Body of pancreas (tissue), 4 donors: ENCODE data around the gene TNRC18. TPM values are rescaled to one million over a fixed set of nuclear protein-coding genes. Genes with fewer than 3 reads are reported as not detected.
A peak's percentile ranks its signal among the peaks of the same experiment; 100 is the strongest.

ENCODE experiments used
- ATAC-seq: fragments of 150-250 bp; one replicate; pipeline ENCODE4 v1.9.1; 2016
- DNase-seq, 4 donors: peaks; one replicate each; pipeline ENCODE4 v3.0.0-alpha.2; 2019
- H3K27ac ChIP-seq, 4 donors: fragments of 200-600 bp; sonication (generic); 1 replicate in 3 of 4; 2 replicates in 1 of 4; pipeline versions ENCODE4 v1.5.1 to v1.6.1; 2016 to 2019; ENCODE audit warnings: mild to moderate bottlenecking in 1 of 4, mixed read lengths in 1 of 4, moderate library complexity in 1 of 4
- H3K27me3 ChIP-seq, 2 donors: fragments of 200-600 bp; sonication (generic); one replicate each; pipeline ENCODE4 v1.6.0; 2016; ENCODE audit warnings: mild to moderate bottlenecking in 1 of 2
- H3K36me3 ChIP-seq, 2 donors: fragments of 200-600 bp; sonication (generic); replicated peaks in 1 of 2; 2 replicates each; pipeline ENCODE4 v1.5.1; 2016; ENCODE audit warnings: low read depth in 2 of 2; ENCODE audit not compliant: insufficient read depth in 1 of 2
- H3K4me1 ChIP-seq: fragments of 200-600 bp; sonication (generic); one replicate; pipeline ENCODE4 v1.6.0; 2016
- H3K4me3 ChIP-seq, 2 donors: fragments of 200-600 bp; sonication (generic); 1 replicate in 1 of 2; 2 replicates in 1 of 2; pipeline ENCODE4 v1.5.1; 2016 to 2019
- H3K9me3 ChIP-seq, 3 donors: fragments of 200-600 bp; sonication (generic); 1 replicate in 2 of 3; 2 replicates in 1 of 3; pipeline ENCODE4 v1.5.1; 2016
- POLR2A ChIP-seq, 3 donors: fragments of 450-650 bp; IDR thresholded peaks; one replicate each; pipeline ENCODE4 v1.6.1; 2016; ENCODE audit warnings: antibody characterized with exemption in 3 of 3, mild to moderate bottlenecking in 2 of 3
- WGBS, 2 donors: methylation state at CpG; one replicate each; pipeline ENCODE4 v1.1.5; 2017; 5-methylcytosine and 5-hydroxymethylcytosine counted together
- intact Hi-C: fragments of 100-400 bp; cut with DNase I; formaldehyde crosslinking; loops from one replicate; pipeline ENCODE4 v1.15.1; 2023
- total RNA-seq, 2 donors: library from RNA; depleted of rRNA; stranded (reverse); fragments of >200 nt; gene quantifications; one replicate each; pipeline ENCODE4 v1.1.0, GENCODE V29; 2016
- TF ChIP-seq, protein P1 (sequence below), 7 experiments: fragments of 450-650 bp in 4 of 7; fragments of 200-600 bp in 3 of 7; sonication (generic) in 3 of 7; IDR thresholded peaks; one replicate each; pipeline ENCODE4 v1.5.1; 2016 to 2019; ENCODE audit warnings: antibody characterized with exemption in 7 of 7

TNRC18 gene
- total RNA-seq, 2 donors from 2014 or later = 87.9 to 201 TPM

DNA sequence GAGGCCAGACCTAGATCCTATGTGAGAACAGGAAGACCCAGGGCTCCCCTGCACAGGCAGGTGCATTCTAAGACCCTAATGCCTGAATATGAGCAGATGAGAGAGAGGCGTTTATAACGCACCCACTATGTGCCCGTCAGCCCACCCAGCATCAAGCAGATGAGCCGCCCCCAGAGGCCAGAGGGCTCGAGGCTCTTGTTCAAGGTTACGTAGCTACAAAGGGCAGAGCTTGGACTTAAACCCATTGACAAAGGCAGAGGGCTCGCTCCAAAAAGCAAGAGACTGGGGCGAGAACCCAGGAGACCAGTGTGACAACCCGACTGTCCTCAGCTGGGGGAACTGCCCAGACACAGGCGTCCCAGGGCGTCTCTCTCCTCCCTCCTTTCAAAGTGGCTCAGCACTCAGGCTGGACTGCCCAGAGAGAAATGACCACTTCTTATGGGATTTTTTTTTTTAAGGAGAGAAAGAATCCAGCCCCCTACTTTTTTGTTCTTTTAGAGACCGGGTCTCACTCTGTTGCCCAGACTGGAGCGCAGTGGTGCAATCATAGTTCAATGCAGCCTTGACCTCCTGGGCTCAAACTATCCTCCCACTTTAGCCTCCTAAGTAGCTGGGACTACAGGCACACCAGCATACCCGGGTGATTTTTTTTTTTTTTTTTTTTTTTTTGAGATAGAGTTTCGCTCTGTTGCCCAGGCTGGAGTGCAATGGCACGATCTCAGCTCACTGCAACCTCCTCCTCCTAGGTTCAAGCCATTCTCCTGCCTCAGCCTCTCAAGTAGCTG lies 40.1 kb downstream of the TNRC18 start:
- DNase-seq (no peak), ATAC-seq (no peak)
- peaks cover 5 to 9% of the 10 kb centered on the region in 2 donors for H3K36me3 ChIP-seq
- intact Hi-C loops = no loop called here
- WGBS, 2 donors = 74 to 78% methylated on average over 14 to 16 of the region's 16 CpGs
- H3K4me3 ChIP-seq = no peak overlapping the region
- TF ChIP-seq, protein P1, sequence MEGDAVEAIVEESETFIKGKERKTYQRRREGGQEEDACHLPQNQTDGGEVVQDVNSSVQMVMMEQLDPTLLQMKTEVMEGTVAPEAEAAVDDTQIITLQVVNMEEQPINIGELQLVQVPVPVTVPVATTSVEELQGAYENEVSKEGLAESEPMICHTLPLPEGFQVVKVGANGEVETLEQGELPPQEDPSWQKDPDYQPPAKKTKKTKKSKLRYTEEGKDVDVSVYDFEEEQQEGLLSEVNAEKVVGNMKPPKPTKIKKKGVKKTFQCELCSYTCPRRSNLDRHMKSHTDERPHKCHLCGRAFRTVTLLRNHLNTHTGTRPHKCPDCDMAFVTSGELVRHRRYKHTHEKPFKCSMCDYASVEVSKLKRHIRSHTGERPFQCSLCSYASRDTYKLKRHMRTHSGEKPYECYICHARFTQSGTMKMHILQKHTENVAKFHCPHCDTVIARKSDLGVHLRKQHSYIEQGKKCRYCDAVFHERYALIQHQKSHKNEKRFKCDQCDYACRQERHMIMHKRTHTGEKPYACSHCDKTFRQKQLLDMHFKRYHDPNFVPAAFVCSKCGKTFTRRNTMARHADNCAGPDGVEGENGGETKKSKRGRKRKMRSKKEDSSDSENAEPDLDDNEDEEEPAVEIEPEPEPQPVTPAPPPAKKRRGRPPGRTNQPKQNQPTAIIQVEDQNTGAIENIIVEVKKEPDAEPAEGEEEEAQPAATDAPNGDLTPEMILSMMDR (IDR thresholded peaks at IDR 0.05) = no peak
- TF ChIP-seq POLR2A (IDR thresholded peaks at IDR 0.05) = no peak
- no peak overlapping the region for H3K27ac ChIP-seq
- no peaks in the 10 kb centered on the region for H3K27me3 ChIP-seq
- peaks cover 49% of the 10 kb centered on the region for H3K4me1 ChIP-seq
- H3K9me3 ChIP-seq = no peaks in the 10 kb centered on the region

DNA sequence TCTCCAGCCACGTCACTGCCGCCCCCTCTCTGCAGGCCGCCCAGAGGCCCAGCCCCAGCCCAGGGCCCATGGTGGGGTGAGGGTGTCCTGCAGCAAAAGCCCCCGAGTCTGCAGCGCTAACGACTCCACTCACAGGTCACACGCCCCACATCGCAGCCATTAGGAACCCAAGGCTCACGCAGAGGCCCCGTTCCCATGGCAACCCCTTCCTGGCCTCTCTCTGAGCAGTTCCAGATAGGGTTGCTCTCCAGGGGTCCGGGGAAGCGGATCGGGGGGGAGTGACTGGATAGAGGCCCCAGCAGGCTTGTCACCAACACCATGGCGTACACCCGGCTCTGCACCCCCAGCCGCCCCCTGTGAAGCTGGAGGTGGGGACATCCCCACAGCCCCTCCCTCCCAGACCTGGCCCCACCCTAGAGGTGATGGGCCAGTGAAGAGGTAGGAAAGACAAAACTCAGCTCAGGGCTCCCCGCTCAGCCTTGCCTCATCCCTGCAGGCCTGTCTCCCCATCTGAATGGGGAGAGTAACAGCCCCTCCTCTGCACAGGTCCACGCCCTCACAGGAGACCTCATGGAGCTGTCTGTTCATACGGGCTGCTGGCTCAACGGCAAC lies 41.2 kb downstream of the TNRC18 start:
- TF ChIP-seq, protein P1 (IDR thresholded peaks at IDR 0.05) = no peak
- TF ChIP-seq POLR2A (IDR thresholded peaks at IDR 0.05) = no peak
- ATAC-seq = no peak
- Histone ChIP-seq H3K9me3 (no peaks in the 10 kb centered on the region), H3K27ac (peak overlapping the region in 1 of 4 donors; percentile 24), H3K4me1 (peaks cover 49% of the 10 kb centered on the region), H3K27me3 (no peaks in the 10 kb centered on the region), H3K4me3 (no peak overlapping the region), H3K36me3 (peaks cover 0 to 9% of the 10 kb centered on the region in 2 donors)
- intact Hi-C loops = no loop called here
- peak in 3 of 4 donors; percentile 39 to 46 (median 44) for DNase-seq
- WGBS, 2 donors = 50 to 69% methylated on average over 10 to 18 of the region's 20 CpGs

DNA sequence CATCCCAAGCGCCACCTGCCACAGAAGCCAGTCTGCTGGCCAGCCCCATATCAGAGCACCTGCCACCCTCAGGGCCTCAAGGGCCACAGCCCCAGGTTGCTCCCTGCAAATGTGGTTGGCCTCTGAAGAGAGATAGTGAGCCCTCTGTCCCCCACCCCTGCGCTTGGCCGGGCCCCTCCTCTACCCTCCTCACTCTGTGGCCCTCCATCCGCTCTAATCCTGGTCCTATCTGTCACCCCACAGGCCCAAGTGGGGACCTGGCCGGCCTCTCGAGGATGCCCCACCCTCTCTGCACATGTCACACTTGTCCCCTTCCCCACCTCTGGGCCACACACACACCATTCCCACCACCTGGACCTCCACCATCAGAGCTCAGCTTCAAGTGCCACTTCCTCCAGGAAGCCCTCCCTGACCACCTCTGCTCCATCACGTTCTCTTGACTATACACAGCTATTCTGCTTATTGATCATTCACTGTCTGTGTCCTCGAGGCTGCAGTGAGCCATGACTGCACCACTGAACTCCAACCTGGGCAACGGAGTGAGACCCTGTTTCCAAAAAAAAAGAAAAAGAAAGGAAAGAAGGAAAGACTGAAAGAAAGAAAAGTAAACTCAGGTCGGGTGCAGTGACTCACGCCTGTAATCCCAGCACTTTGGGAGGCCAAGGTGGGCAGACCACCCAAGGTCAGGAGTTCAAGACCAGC lies 42.4 kb downstream of the TNRC18 start:
- intact Hi-C loops = no loop called here
- H3K27ac ChIP-seq = no peak overlapping the region
- H3K36me3 ChIP-seq = peaks cover 5 to 6% of the 10 kb centered on the region in 2 donors
- WGBS, 2 donors = 71 to 74% methylated on average over 10 to 11 of the region's 11 CpGs
- H3K9me3 ChIP-seq = no peaks in the 10 kb centered on the region
- ATAC-seq = no peak
- no peak for TF ChIP-seq POLR2A (IDR thresholded peaks at IDR 0.05)
- TF ChIP-seq, protein P1 (IDR thresholded peaks at IDR 0.05) = no peak
- no peak overlapping the region for H3K4me3 ChIP-seq
- no peaks in the 10 kb centered on the region for H3K27me3 ChIP-seq
- DNase-seq = no peak
- H3K4me1 ChIP-seq = peaks cover 49% of the 10 kb centered on the region

DNA sequence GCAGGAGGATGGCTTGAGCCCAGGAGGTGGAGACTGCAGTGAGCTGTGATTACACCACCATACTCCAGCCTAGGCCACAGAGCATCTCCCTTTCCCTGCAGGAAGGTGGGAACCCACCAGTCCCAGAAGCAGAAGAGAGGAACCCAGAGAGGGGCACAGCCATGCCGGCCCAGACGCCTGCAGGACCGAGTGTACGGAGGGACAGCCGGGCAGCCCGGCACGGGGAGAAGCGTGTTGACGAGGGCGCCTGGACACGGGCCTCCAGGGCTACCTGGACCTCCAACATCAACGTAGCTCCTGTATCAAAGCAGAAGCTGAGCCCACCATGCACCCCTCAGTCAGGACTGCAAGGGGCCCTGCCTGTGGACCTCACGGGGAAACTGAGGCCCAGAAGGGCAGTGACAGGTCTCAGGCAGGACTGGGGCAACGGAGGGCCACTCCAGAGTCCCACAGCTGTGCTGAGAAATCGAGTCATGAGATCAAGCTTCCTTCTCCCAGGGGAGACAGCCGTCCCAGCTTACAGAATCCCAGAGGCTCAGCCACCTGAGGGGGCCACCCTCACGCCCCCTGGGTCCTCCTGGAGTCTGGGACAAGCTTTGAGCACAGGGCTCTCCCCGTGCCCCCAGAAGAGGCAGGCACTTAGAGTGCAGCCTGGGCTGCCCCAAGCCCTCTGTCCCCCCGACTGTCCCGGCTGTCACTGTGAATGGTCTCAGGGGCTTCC lies 43.1 kb downstream of the TNRC18 start:
- H3K9me3 ChIP-seq = no peaks in the 10 kb centered on the region
- DNase-seq = no peak
- peaks cover 7 to 10% of the 10 kb centered on the region in 2 donors for H3K36me3 ChIP-seq
- TF ChIP-seq POLR2A (IDR thresholded peaks at IDR 0.05) = no peak
- TF ChIP-seq, protein P1 (IDR thresholded peaks at IDR 0.05) = no peak
- intact Hi-C loops = no loop called here
- no peak for ATAC-seq
- no peak overlapping the region for H3K4me3 ChIP-seq
- H3K27me3 ChIP-seq = no peaks in the 10 kb centered on the region
- H3K27ac ChIP-seq = no peak overlapping the region
- 87 to 100% methylated on average over 2 to 19 of the region's 20 CpGs for WGBS, 2 donors
- peaks cover 49% of the 10 kb centered on the region for H3K4me1 ChIP-seq
